Liver (tissue), 9 donors: ENCODE results near the gene HMOX2. TPM values are rescaled to one million over a fixed set of nuclear protein-coding genes. Genes with fewer than 3 reads are reported as not detected.

ENCODE experiments used
- DNase-seq: peaks from one replicate; pipeline ENCODE4 v3.0.0-alpha.2; 2017; ENCODE audit warnings: low spot score
- H3K27ac ChIP-seq, 2 donors: one replicate each; pipeline ENCODE4 v1.7.0; 2013; ENCODE audit warnings: inconsistent platforms in 2 of 2, low read length in 2 of 2, control low read depth in 1 of 2, low read depth in 1 of 2, mild to moderate bottlenecking in 1 of 2
- H3K27me3 ChIP-seq, 4 donors: one replicate each; pipeline versions ENCODE4 v1.6.1 to v1.7.0; 2013; ENCODE audit warnings: low read length in 3 of 4, inconsistent platforms in 1 of 4, mild to moderate bottlenecking in 1 of 4, moderate library complexity in 1 of 4; ENCODE audit not compliant: control insufficient read depth in 4 of 4, insufficient read depth in 4 of 4
- H3K36me3 ChIP-seq, 4 donors: one replicate each; pipeline versions ENCODE4 v1.6.1 to v1.7.0; 2013; ENCODE audit warnings: low read length in 3 of 4, mild to moderate bottlenecking in 3 of 4, low read depth in 1 of 4, moderate library complexity in 1 of 4; ENCODE audit not compliant: control insufficient read depth in 4 of 4, insufficient read depth in 3 of 4
- H3K4me1 ChIP-seq, 4 donors: one replicate each; pipeline versions ENCODE4 v1.6.1 to v1.7.0; 2013; ENCODE audit warnings: low read length in 3 of 4, mild to moderate bottlenecking in 3 of 4, moderate library complexity in 1 of 4; ENCODE audit not compliant: control insufficient read depth in 4 of 4, insufficient read depth in 4 of 4
- H3K4me3 ChIP-seq, 3 donors: one replicate each; pipeline versions ENCODE4 v1.6.1 to v1.7.0; 2013; ENCODE audit warnings: low read length in 3 of 3, control low read depth in 1 of 3, low read depth in 1 of 3, mild to moderate bottlenecking in 1 of 3
- H3K9ac ChIP-seq, 2 donors: one replicate each; pipeline ENCODE4 v1.7.0; 2013; ENCODE audit warnings: low read length in 2 of 2, mild to moderate bottlenecking in 2 of 2, moderate library complexity in 2 of 2, control low read depth in 1 of 2, low read depth in 1 of 2
- H3K9me3 ChIP-seq, 4 donors: one replicate each; pipeline versions ENCODE4 v1.6.1 to v1.7.0; 2013; ENCODE audit warnings: low read length in 3 of 4; ENCODE audit not compliant: control insufficient read depth in 4 of 4
- ATF3 ChIP-seq: IDR thresholded peaks from 2 replicates; pipeline ENCODE4 v1.6.1; 2016; ENCODE audit warnings: antibody characterized with exemption
- CTCF ChIP-seq: fragments of 150-350 bp; IDR thresholded peaks from 2 replicates; pipeline ENCODE4 v1.5.1; 2017; ENCODE audit warnings: improper control_type of control experiment, low read depth, low read length; ENCODE audit not compliant: missing input control
- EGR1 ChIP-seq, 2 donors: IDR thresholded peaks; 2 replicates each; pipeline ENCODE4 v1.6.1; 2016 to 2018; ENCODE audit warnings: antibody characterized with exemption in 2 of 2, low read depth in 2 of 2
- FOXA1 ChIP-seq: IDR thresholded peaks from 2 replicates; pipeline ENCODE4 v1.6.1; 2016; ENCODE audit warnings: antibody characterized with exemption
- FOXA2 ChIP-seq: IDR thresholded peaks from 2 replicates; pipeline ENCODE4 v1.6.1; 2016; ENCODE audit warnings: antibody characterized with exemption
- GABPA ChIP-seq, 2 donors: IDR thresholded peaks in 1 of 2; conservative IDR thresholded peaks in 1 of 2; 2 replicates each; pipeline ENCODE4 v1.6.1; 2016; ENCODE audit warnings: antibody characterized with exemption in 2 of 2, mild to moderate bottlenecking in 1 of 2, moderate library complexity in 1 of 2
- HNF4A ChIP-seq, 2 donors: conservative IDR thresholded peaks; 2 replicates each; pipeline ENCODE4 v1.6.1; 2016; ENCODE audit warnings: antibody characterized with exemption in 2 of 2, mild to moderate bottlenecking in 2 of 2
- HNF4G ChIP-seq: IDR thresholded peaks from 2 replicates; pipeline ENCODE4 v1.6.1; 2016; ENCODE audit warnings: antibody characterized with exemption
- JUND ChIP-seq, 2 donors: IDR thresholded peaks; 2 replicates each; pipeline ENCODE4 v1.6.1; 2016; ENCODE audit warnings: antibody characterized with exemption in 2 of 2
- MAX ChIP-seq: IDR thresholded peaks from 2 replicates; pipeline ENCODE4 v1.6.1; 2016; ENCODE audit warnings: antibody characterized with exemption
- NR2F2 ChIP-seq: IDR thresholded peaks from 2 replicates; pipeline ENCODE4 v1.6.1; 2016; ENCODE audit warnings: antibody characterized with exemption
- RAD21 ChIP-seq, 2 donors: IDR thresholded peaks; 2 replicates each; pipeline ENCODE4 v1.6.1; 2016; ENCODE audit warnings: antibody characterized with exemption in 2 of 2, mild to moderate bottlenecking in 2 of 2
- REST ChIP-seq: IDR thresholded peaks from 2 replicates; pipeline ENCODE4 v1.6.1; 2016; ENCODE audit warnings: antibody characterized with exemption, mild to moderate bottlenecking
- RXRA ChIP-seq, 2 donors: IDR thresholded peaks; 2 replicates each; pipeline ENCODE4 v1.6.1; 2017 to 2018; ENCODE audit warnings: antibody characterized with exemption in 2 of 2, mild to moderate bottlenecking in 1 of 2
- SP1 ChIP-seq: IDR thresholded peaks from 2 replicates; pipeline ENCODE4 v1.6.1; 2018; ENCODE audit warnings: antibody characterized with exemption, mild to moderate bottlenecking
- TAF1 ChIP-seq: conservative IDR thresholded peaks from 2 replicates; pipeline ENCODE4 v1.6.1; 2016; ENCODE audit warnings: antibody characterized with exemption, mild to moderate bottlenecking
- YY1 ChIP-seq: IDR thresholded peaks from 2 replicates; pipeline ENCODE4 v1.6.1; 2016; ENCODE audit warnings: antibody characterized with exemption, mild to moderate bottlenecking
- ZBTB33 ChIP-seq: IDR thresholded peaks from 2 replicates; pipeline ENCODE4 v1.6.1; 2016; ENCODE audit warnings: antibody characterized with exemption
- whole genome bisulfite sequencing: extraction: QIAGEN DNeasy Blood & Tissue Kit; methylation state at CpG from one replicate; pipeline ENCODE4 v1.1.7; 2013; 5-methylcytosine and 5-hydroxymethylcytosine counted together
- polyA plus RNA-seq, 2 donors: library from polyadenylated mRNA; stranded (reverse) in 1 of 2; unstranded in 1 of 2; fragments of 200-250 nt in 1 of 2; fragments of >200 nt in 1 of 2; fragmentation: Nextera tagmentation in 1 of 2; extraction: Ambion mirVana in 1 of 2; gene quantifications; one replicate each; pipeline versions ENCODE4 v1.2.1 to v1.2.3, GENCODE V29; 2013 to 2015
- total RNA-seq, 2 donors: library from RNA; depleted of rRNA; stranded (reverse); fragments of >200 nt; gene quantifications; one replicate each; pipeline ENCODE4 v1.2.3, GENCODE V29; 2014
- donor health status: healthy.
- donor health status: healthy.
- donor health status: healthy.
- donor health status: healthy.
- donor health status: healthy.

Gene HMOX2
- total and polyA plus RNA-seq, 4 donors, result 11.4 to 81.5 (median 61.5) TPM

- peaks cover 5 to 12% (median 9%) of the 10 kb centered on the region in 4 donors for H3K4me1 ChIP-seq
- DNase-seq, result no peak
- WGBS, result 92% methylated on average over 7 of the region's 7 CpGs
- H3K9ac ChIP-seq, result no peak overlapping the region
- H3K27ac ChIP-seq, result no peak overlapping the region
- TF ChIP-seq NR2F2 (no peak), SP1 (no peak), MAX (no peak), RXRA (IDR thresholded peaks at IDR 0.05) (no peak), ATF3 (no peak), CTCF (no peak), REST (no peak), JUND (IDR thresholded peaks at IDR 0.05) (no peak), TAF1 (no peak), RAD21 (IDR thresholded peaks at IDR 0.05) (no peak), GABPA (IDR thresholded peaks at IDR 0.05 in 1 of 2, conservative IDR thresholded peaks at IDR 0.05 in 1 of 2) (no peak), EGR1 (IDR thresholded peaks at IDR 0.05; ENCODE audit: low read depth in 2 of 2) (no peak), FOXA2 (no peak), FOXA1 (no peak), YY1 (no peak), HNF4G (no peak), ZBTB33 (no peak), HNF4A (conservative IDR thresholded peaks at IDR 0.05) (no peak)
- H3K4me3 ChIP-seq, result no peak overlapping the region
- H3K36me3 ChIP-seq, result no peaks in the 10 kb centered on the region
- H3K27me3 ChIP-seq, result no peaks in the 10 kb centered on the region
- H3K9me3 ChIP-seq, result peaks cover 0 to 5% (median under 1%) of the 10 kb centered on the region in 4 donors
Measured at GRCh38 chr16:4535627-4536108, 59.5 kb downstream of the HMOX2 start.
